NCI-H1417 treated with DMSO at 0.1 percent for 48 hours (cell line): ENCODE measurements around the gene ADARB2.

Experiments
- DNase-seq: peaks from one replicate; lab custom pipeline; 2025; lab: John Stamatoyannopoulos, UW

The ADARB2 gene

DNA sequence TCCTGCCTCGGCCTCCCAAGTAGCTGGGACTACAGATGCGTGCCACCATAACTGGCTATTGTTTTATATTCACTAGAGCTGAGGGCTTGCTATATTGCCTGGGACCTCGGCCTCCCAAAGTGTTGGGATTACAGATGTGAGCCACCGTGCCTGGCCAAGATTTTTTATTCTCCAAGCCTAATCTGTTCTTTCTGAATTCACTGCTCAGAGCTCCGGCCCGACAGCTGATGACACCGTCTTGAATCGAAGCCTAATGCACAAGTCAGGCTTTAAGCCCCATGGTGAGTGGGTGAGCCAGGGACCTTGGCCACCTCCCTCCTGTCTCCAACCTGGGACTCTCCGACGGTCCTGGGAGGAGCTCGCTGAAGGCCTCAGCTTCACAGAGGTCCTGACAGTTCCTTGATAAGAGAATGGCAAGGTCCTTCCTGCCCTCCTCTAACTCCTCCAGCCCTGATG, 342.3 kb downstream of the ADARB2 start:
- no peak for DNase-seq

DNA sequence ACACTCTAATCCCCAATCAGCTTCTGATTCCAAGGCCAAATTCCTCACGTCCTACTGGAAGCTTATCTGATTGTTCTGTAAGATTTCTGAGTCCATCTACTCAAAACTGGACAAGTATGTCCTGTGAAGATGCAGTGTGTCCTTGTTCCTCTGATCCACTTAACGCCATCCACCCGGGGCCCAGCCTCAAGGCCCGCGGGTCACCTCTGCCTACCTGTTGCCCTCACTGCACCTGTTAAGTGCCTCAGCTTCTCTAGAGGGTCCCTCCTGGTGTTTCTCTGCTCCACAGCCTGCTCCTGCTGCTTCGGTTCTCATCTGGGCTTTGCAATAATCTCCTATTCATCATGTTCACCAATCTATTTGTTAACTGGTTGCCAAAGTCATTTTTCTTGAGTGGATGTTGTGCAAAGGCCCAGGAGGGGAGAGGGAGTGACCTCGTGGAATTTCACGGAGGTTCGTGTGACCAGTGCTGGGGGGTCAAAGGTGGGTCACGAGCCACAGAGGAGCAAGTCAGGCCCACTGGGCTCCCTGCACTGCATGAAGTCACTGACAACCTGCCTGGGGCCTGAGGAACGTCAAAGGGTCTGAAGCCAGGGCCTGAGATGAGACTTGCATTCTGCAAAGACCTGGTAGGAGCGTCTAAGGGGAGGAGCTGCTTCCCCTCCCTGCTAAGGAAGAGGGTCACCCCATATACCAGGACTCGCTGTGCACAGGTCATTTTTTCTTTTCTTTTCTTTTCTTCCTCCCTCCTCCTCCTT, 343.0 kb downstream of the ADARB2 start:
- no peak for DNase-seq

- DNase-seq: no peak
These were observed 343.8 kb downstream of the ADARB2 start for GRCh38 chr10:1393481-1393880.

DNA sequence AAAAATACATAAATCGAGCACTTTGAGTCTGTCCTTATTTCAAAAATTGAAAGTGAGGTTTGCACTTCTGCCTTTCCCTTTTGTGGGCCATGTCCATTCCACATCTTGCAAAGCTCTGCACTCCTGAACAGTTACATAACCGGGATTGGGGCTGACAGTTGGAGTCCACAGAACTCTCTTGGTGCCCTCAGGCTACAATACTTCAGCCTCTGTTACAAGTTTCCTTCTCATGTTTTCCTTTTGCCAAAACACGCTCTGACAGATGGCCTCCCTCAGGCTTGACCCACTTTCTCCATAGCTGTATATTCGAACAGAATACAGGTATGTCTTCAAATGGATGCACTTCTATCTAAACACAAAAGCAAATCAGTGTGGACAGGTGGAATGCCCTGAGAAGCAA, 345.2 kb downstream of the ADARB2 start:
- DNase-seq: no peak

- no peak for DNase-seq
These were observed 347.1 kb downstream of the ADARB2 start for GRCh38 chr10:1390200-1390599.

GRCh38 chr10:1384026-1384425, 353.3 kb downstream of the ADARB2 start:
- DNase-seq: no peak

GRCh38 chr10:1382711-1383110, 354.6 kb downstream of the ADARB2 start:
- no peak for DNase-seq

DNA sequence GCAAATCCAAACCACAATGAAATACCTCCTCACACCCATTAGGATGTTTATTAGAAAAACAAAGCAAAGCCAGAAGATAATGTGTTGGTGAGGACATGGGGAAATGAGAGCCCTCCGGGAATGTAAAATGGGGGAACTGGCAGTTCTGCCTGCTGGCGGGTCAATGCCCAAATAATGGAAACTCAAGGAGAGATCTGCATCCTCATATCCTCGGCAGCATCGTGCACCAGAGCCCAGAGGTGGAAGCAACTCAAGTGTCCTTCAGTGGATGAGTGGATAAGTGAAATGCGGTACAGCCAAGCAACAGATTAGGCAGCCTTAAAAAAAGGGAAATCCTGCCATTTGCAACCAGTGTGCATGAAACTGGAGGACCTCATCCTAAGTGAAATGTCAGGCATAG, 356.0 kb downstream of the ADARB2 start:
- no peak for DNase-seq

DNA sequence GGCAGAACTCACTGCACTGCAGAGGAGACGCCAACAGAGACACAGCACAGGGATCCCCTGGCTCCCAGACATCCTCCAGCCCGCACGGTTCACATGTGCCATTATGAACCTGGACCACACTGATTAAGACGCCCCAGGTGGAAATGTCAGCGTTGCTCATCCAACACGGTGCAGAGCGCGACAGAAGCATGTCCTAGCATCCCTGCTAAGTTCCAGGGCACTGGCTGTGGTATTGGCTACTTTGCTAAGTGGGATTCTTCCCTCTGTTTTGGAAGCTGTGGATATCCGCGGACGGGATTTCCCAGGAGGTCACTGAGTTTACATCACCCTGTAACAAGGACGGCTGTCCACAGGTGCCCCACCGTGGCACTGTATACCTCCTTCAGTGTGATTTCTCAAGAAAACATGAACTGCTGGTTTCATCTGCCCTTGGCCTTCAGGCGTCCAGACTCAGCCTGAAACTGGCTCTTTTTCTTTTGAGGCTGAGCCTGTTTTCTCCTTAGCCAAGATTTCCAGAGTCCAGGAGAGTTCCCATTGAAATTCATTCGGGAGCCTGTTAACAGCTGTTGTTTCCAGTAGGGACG, 357.1 kb downstream of the ADARB2 start:
- DNase-seq: no peak

DNA sequence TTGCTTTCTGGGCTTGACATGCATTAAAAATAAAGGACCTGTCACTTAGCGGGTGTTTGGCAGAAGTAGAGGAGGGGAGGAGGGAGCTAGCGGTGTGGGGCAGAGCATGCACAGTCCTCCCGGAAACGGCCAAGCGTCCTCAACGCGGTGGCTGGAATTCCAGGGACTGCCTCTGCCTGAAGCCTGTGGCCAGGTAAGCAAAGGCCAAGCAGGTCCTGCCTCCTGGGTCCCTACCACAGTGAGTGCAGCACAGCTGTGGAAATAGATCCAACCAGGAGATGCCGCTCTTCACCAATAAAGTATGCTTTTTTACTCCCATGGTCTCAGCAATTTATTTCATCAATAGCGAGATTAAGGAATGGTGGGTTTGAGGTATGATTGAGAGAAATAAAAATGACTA, 357.7 kb downstream of the ADARB2 start:
- DNase-seq: no peak

DNA sequence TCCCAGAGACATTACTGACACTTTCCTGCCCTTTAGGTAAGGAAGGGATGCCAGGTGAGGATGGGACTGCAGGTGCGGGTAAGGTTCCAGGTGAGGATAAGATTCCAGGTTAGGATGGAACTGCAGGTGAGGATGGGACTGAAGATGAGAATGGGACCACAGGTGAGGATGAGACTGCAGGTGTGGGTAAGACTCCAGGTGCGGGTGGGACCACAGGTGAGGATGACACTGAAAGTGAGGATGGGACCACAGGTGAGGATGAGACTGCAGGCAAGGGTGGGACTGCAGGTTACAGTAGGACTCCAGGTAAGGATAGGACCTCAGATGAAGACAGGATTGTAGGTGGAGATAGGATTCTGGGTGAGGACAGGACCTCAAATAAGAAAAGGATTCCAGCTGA, 358.9 kb downstream of the ADARB2 start:
- DNase-seq: no peak

- no peak for DNase-seq
These were observed 359.5 kb downstream of the ADARB2 start for GRCh38 chr10:1377740-1378397.

- no peak for DNase-seq
These were observed 360.1 kb downstream of the ADARB2 start for GRCh38 chr10:1377231-1377630.

- DNase-seq: no peak
These were observed 360.9 kb downstream of the ADARB2 start for GRCh38 chr10:1376384-1376945.

- no peak for DNase-seq
These were observed 361.8 kb downstream of the ADARB2 start for GRCh38 chr10:1375346-1376170.

DNA sequence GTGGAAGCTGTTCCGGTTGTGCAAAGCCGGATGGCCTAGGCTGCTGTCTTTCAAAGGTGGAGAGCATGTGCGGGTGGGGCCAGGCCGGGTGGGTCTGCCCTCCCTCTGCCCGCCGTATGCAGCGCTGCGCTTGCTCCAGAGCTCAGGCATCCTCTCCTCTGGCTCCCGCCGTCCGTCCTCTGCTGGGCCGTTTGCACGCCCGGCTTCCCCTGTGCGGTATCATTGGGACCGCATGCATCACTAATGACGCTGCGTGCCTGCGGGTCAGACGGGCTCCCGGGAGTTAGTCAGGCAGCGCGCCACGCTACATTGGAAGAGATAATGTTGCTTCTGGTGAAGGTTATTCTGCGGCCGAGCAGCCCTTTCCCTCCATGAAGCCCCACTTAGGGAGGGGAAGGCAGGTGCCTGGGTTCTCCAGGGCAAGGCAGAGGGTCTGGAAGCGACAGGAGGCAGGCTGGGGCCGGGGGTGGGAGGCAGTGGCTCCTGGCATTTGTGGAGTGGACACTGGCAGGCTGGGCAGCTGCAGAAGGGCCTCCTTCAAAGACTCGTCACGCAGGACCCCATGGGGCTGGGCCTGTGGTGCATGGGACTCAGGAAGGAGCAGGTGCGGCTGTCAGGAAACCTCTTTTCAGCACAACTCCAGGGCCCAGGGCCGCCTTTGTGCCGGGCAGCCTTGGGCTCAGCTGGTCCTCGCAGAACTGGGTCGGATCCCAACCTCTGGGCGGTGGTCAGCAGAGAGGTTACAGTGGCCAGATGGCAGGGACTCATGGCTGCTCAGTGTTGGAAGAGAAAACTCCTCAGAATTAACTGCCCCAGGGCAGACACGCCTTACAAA, 362.6 kb downstream of the ADARB2 start:
- no peak for DNase-seq

DNA sequence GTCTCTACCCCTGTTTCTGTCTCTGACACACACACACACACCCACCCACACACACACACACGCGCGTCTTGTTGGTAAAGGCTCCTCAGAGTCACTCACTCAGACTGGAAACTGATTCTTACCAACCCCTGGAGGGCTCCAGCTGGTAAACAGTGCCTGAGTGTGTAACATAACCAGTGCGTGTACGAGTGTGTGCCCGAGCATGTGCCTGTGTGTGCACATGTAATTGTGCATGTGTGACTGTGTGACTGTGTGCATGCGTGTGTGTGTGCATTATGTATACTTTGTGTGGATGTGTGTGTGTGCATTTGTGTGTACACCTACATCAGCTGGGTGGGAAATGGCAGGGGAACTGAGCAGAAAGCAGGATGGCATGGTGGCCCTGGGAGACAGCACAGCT, 364.0 kb downstream of the ADARB2 start:
- DNase-seq: no peak

- DNase-seq: no peak
These were observed 365.1 kb downstream of the ADARB2 start for GRCh38 chr10:1372212-1372611.

DNA sequence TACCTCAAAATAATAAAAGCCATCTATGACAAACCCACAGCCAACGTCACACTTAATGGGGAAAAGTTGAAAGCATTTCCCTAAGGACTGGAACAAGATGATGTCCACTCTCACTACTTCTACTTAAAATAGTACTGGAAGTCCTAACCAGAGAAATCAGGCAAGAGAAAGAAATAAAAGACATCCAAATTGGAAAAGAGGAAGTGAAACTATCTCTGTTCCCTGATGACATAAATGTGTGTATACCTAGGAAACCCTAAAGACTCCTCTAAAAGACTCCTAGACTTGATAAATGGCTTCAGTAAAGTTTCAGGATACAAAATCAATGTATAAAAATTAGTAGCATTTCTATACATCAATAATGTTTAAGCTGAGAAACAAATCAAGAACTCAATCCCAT, 367.0 kb downstream of the ADARB2 start:
- no peak for DNase-seq

DNA sequence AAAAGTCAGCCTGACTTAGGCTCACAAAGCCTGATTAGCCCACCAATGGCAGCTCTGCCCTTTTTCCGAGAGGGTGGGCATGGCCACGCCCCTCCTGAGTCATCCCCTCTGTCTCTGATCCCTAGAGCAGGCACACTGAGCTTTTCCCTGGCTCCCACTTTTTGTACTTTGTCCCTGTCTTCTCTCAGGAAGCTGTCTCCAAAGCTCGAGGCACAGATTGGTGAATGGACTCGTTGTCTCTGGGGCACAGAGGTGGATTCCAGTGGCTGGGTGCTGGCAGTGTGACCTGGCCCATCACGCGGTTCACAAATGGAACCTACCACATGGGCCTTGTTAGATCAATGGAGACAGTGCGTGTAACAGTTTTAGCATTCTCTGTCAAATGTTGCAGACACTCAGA, 367.7 kb downstream of the ADARB2 start:
- no peak for DNase-seq

DNA sequence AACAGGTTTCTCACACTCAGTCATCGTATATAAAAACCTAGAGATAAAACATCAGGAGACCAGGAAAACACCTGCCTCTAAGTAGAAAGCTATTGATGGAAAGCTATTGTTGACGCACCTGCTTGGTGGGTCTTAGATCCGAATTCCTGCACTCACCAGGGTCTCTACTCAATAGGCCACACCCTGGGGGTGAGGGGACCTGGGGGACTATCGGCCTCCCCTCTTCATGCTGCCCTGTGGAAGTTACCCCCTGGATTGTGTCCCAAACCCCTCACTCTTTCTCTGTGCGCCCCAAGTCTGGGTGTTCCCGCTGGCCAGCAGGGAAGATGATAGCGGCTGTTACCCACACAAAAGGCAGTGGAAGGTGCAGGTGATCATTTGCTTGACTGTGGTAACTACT, 368.1 kb downstream of the ADARB2 start:
- DNase-seq: no peak
